ENCODE data around the gene HOMER2. TPM values are rescaled to one million over a fixed set of nuclear protein-coding genes. Genes with fewer than 3 reads are reported as not detected.

Gene HOMER2
- total and polyA plus RNA-seq, 2 donors (not counting 1 experiment from before 2014, with no cell fraction given): 1.1 to 9.9 TPM

DNA sequence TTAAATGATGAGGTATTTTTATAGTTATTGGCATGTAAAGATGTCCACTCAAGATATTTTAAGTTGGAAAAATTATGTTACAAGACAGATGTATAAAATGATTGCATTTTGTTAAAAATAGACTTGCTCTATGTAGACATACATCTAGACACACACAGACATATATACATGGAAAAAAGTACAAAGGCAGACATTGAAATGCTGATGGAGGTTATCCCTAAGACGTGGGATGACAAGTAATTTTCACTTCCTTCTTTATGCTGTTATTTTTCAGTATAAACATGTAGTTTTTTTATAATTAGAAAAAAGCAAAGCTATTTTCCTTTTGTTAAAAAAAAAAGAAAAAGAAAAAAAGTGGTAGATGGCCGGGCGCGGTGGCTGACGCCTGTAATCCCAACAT lies 7.2 kb downstream of the HOMER2 start:
- Histone ChIP-seq H4K20me1 (ENCODE audit: control insufficient read depth, extremely low read depth, insufficient read depth, low read length) (no peaks in the 10 kb centered on the region), H3K27ac (ENCODE audit: insufficient read depth, low read length) (no peak overlapping the region), H3K4me3 (replicated peaks in 1 of 4; ENCODE audit: control extremely low read depth in 1 of 4, insufficient read depth in 1 of 4, low read depth in 3 of 4, low read length in 4 of 4) (no peak overlapping the region), H3K9me3 (ENCODE audit: control insufficient read depth, insufficient read depth, low read depth, low read length) (no peaks in the 10 kb centered on the region), H3K79me2 (ENCODE audit: control insufficient read depth, insufficient read depth, low read length) (no peaks in the 10 kb centered on the region), H3K4me2 (ENCODE audit: extremely low read depth, insufficient read depth, low read length) (no peak overlapping the region), H2AFZ (ENCODE audit: low read length) (no peak overlapping the region), H3K4me1 (ENCODE audit: control insufficient read depth, extremely low read depth, insufficient read depth, low read length) (no peaks in the 10 kb centered on the region), H3K27me3 (ENCODE audit: control insufficient read depth, insufficient read depth, low read length) (peaks cover 3% of the 10 kb centered on the region), H3K9ac (ENCODE audit: insufficient read depth, low read length) (no peak overlapping the region), H3K36me3 (ENCODE audit: control insufficient read depth, insufficient read depth, low read length) (no peaks in the 10 kb centered on the region)
- TF ChIP-seq, protein P1, sequence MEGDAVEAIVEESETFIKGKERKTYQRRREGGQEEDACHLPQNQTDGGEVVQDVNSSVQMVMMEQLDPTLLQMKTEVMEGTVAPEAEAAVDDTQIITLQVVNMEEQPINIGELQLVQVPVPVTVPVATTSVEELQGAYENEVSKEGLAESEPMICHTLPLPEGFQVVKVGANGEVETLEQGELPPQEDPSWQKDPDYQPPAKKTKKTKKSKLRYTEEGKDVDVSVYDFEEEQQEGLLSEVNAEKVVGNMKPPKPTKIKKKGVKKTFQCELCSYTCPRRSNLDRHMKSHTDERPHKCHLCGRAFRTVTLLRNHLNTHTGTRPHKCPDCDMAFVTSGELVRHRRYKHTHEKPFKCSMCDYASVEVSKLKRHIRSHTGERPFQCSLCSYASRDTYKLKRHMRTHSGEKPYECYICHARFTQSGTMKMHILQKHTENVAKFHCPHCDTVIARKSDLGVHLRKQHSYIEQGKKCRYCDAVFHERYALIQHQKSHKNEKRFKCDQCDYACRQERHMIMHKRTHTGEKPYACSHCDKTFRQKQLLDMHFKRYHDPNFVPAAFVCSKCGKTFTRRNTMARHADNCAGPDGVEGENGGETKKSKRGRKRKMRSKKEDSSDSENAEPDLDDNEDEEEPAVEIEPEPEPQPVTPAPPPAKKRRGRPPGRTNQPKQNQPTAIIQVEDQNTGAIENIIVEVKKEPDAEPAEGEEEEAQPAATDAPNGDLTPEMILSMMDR (conservative IDR thresholded peaks at IDR 0.05 in 1 of 2, IDR thresholded peaks at IDR 0.05 in 1 of 2; ENCODE audit: low read depth in 1 of 2, low read length in 2 of 2): no peak
- no peak for TF ChIP-seq EZH2 (IDR thresholded peaks at IDR 0.05; ENCODE audit: low read length, missing control alignments)
- DNase-seq (ENCODE audit: low read depth in 2 of 2): no peak

DNA sequence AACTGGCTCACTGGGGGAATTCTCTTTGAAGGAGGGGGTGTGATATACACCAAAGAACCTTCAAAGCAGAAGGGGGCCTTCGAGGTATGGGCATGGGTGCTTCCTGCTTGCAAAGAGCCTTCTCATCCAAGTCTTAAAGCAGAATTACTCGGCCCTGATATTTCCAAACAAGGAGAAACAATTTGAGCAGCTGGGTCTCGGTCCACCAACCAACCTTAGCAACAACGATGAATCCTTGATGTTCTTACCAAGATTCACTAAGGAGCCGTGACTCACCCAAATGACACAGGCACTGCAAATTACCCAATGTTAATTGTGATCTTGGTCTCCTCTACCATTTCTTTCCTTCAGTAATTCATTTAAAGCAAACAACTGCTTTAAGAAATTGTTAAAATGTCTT lies 7.7 kb downstream of the HOMER2 start:
- peak in 1 of 2 donors; percentile 71 for DNase-seq (ENCODE audit: low read depth in 2 of 2)
- H3K9me3 ChIP-seq (ENCODE audit: control insufficient read depth, insufficient read depth, low read depth, low read length): no peaks in the 10 kb centered on the region
- no peak overlapping the region for H3K27ac ChIP-seq (ENCODE audit: insufficient read depth, low read length)
- H3K4me3 ChIP-seq (replicated peaks in 1 of 4; ENCODE audit: control extremely low read depth in 1 of 4, insufficient read depth in 1 of 4, low read depth in 3 of 4, low read length in 4 of 4): no peak overlapping the region
- TF ChIP-seq, protein P1 (conservative IDR thresholded peaks at IDR 0.05 in 1 of 2, IDR thresholded peaks at IDR 0.05 in 1 of 2; ENCODE audit: low read depth in 1 of 2, low read length in 2 of 2): no peak
- no peak for TF ChIP-seq EZH2 (IDR thresholded peaks at IDR 0.05; ENCODE audit: low read length, missing control alignments)
- peaks cover 3% of the 10 kb centered on the region for H3K27me3 ChIP-seq (ENCODE audit: control insufficient read depth, insufficient read depth, low read length)
- no peaks in the 10 kb centered on the region for H4K20me1 ChIP-seq (ENCODE audit: control insufficient read depth, extremely low read depth, insufficient read depth, low read length)
- no peak overlapping the region for H3K4me2 ChIP-seq (ENCODE audit: extremely low read depth, insufficient read depth, low read length)
- H3K4me1 ChIP-seq (ENCODE audit: control insufficient read depth, extremely low read depth, insufficient read depth, low read length): no peaks in the 10 kb centered on the region
- no peak overlapping the region for H2AFZ ChIP-seq (ENCODE audit: low read length)
- no peaks in the 10 kb centered on the region for H3K36me3 ChIP-seq (ENCODE audit: control insufficient read depth, insufficient read depth, low read length)
- H3K79me2 ChIP-seq (ENCODE audit: control insufficient read depth, insufficient read depth, low read length): no peaks in the 10 kb centered on the region
- no peak overlapping the region for H3K9ac ChIP-seq (ENCODE audit: insufficient read depth, low read length)

DNA sequence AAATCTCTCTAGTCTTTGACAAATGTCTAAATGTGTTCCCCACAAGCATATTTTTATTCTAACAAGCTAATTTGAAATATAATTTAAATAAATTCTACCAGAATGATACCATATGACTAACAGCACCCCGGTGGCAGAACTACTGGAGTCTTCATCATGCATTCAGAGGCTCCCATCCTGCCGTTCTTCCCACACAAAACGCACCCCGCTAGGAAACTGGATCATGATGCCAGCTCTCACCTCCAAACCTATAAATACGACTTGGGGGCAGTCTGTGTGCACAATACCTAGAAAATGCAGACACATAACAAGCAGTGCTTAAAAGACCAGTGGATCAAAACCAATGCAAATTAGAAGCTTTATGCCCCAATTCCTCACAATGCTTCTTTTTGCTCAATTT lies 8.5 kb downstream of the HOMER2 start:
- no peaks in the 10 kb centered on the region for H3K9me3 ChIP-seq (ENCODE audit: control insufficient read depth, insufficient read depth, low read depth, low read length)

More for the DNA sequence above, 8.5 kb downstream of the HOMER2 start:
- no peaks in the 10 kb centered on the region for H3K4me1 ChIP-seq (ENCODE audit: control insufficient read depth, extremely low read depth, insufficient read depth, low read length)
- TF ChIP-seq, protein P1 (conservative IDR thresholded peaks at IDR 0.05 in 1 of 2, IDR thresholded peaks at IDR 0.05 in 1 of 2; ENCODE audit: low read depth in 1 of 2, low read length in 2 of 2): no peak
- no peak for TF ChIP-seq EZH2 (IDR thresholded peaks at IDR 0.05; ENCODE audit: low read length, missing control alignments)
- no peak for DNase-seq (ENCODE audit: low read depth in 2 of 2)
- peaks cover under 1% of the 10 kb centered on the region for H3K27me3 ChIP-seq (ENCODE audit: control insufficient read depth, insufficient read depth, low read length)
- H3K9ac ChIP-seq (ENCODE audit: insufficient read depth, low read length): no peak overlapping the region
- no peak overlapping the region for H3K4me2 ChIP-seq (ENCODE audit: extremely low read depth, insufficient read depth, low read length)
- H3K4me3 ChIP-seq (replicated peaks in 1 of 4; ENCODE audit: control extremely low read depth in 1 of 4, insufficient read depth in 1 of 4, low read depth in 3 of 4, low read length in 4 of 4): no peak overlapping the region
- no peaks in the 10 kb centered on the region for H3K36me3 ChIP-seq (ENCODE audit: control insufficient read depth, insufficient read depth, low read length)
- H4K20me1 ChIP-seq (ENCODE audit: control insufficient read depth, extremely low read depth, insufficient read depth, low read length): no peaks in the 10 kb centered on the region
- no peaks in the 10 kb centered on the region for H3K79me2 ChIP-seq (ENCODE audit: control insufficient read depth, insufficient read depth, low read length)
- H3K27ac ChIP-seq (ENCODE audit: insufficient read depth, low read length): no peak overlapping the region
- H2AFZ ChIP-seq (ENCODE audit: low read length): no peak overlapping the region

Measured in fibroblast of lung (primary cell).